K562 (cell line): ENCODE data around the gene ZNF865. TPM values are rescaled to one million over a fixed set of nuclear protein-coding genes. Genes with fewer than 3 reads are reported as not detected.
A peak's percentile ranks its signal among the peaks of the same experiment; 100 is the strongest.

Source experiments
- ATF1 ChIP-seq, 2 experiments: fragments of 450-650 bp in 1 of 2; IDR thresholded peaks; 2 replicates each; pipeline ENCODE4 v1.6.1; 2016; ENCODE audit warnings: missing compliant biosample characterization in 1 of 2, missing genetic modification characterization in 1 of 2
- GTF2B ChIP-seq: IDR thresholded peaks from 2 replicates; pipeline ENCODE4 v1.6.1; 2011; ENCODE audit not compliant: insufficient read length; ENCODE audit errors: extremely low read depth
- HBP1 ChIP-seq: fragments of 450-650 bp; formaldehyde crosslinking; IDR thresholded peaks from 2 replicates; pipeline ENCODE4 v1.4.0; 2022; ENCODE audit warnings: missing genetic modification characterization
- MEIS2 ChIP-seq: fragments of 450-650 bp; IDR thresholded peaks from 2 replicates; pipeline ENCODE4 v1.6.1; 2014; ENCODE audit warnings: mild to moderate bottlenecking; ENCODE audit not compliant: partially characterized antibody
- PBX2 ChIP-seq, 2 experiments: IDR thresholded peaks in 1 of 2; conservative IDR thresholded peaks in 1 of 2; 2 replicates each; pipeline ENCODE4 v1.6.1; 2016; ENCODE audit warnings: low read depth in 2 of 2, mild to moderate bottlenecking in 1 of 2, missing compliant biosample characterization in 1 of 2, missing genetic modification characterization in 1 of 2, moderate library complexity in 1 of 2
- PCBP2 ChIP-seq: fragments of 200-400 bp; formaldehyde crosslinking; IDR thresholded peaks from 2 replicates; pipeline ENCODE4 v1.6.1; 2018; ENCODE audit warnings: low read length, low read depth, mild to moderate bottlenecking, moderate library complexity; ENCODE audit not compliant: poor library complexity, severe bottlenecking
- RBBP5 ChIP-seq: fragments of 200-600 bp; sonication (generic); IDR thresholded peaks from 2 replicates; pipeline ENCODE4 v1.6.1; 2012; ENCODE audit warnings: borderline replicate concordance, mild to moderate bottlenecking, low read length, control low read depth, inconsistent platforms; ENCODE audit not compliant: insufficient read depth, poor library complexity, severe bottlenecking
- RREB1 ChIP-seq: fragments of 250-450 bp; sonication (Bioruptor Pico); IDR thresholded peaks from 2 replicates; pipeline ENCODE4 v1.4.0; 2020
- TCFL5 ChIP-seq: fragments of 250-450 bp; sonication (Bioruptor Pico); conservative IDR thresholded peaks from 2 replicates; pipeline ENCODE4 v1.6.1; 2021; ENCODE audit warnings: mild to moderate bottlenecking, moderate library complexity, matching md5 sums
- TFAM ChIP-seq: fragments of 250-450 bp; sonication (Bioruptor Pico); conservative IDR thresholded peaks from 2 replicates; pipeline ENCODE4 v1.5.0; 2021; ENCODE audit warnings: mild to moderate bottlenecking, moderate library complexity
- ZNF124 ChIP-seq: sonication (generic); formaldehyde crosslinking; IDR thresholded peaks from 2 replicates; pipeline ENCODE4 v1.8.1; 2022; ENCODE audit warnings: missing genetic modification reagents
- polyA plus RNA-seq, 8 experiments: library from polyadenylated mRNA; depleted of rRNA in 4 of 8; stranded (reverse) in 5 of 8; unstranded in 3 of 8; fragments of >200 nt; fragmentation: Nextera tagmentation in 2 of 8; fragmentation: Illumina TruSeq in 1 of 8; extraction: Ambion mirVana in 2 of 8; extraction: Trizol in 1 of 8; gene quantifications; 2 replicates each; pipeline versions ENCODE4 v1.2.1 to v1.2.3, GENCODE V29; 2011 to 2014; ENCODE audit warnings: inconsistent platforms in 1 of 8, missing spikeins in 1 of 8
- total RNA-seq, 7 experiments: library from RNA; depleted of rRNA in 6 of 7; stranded (reverse); fragments of >200 nt in 6 of 7; fragmentation: Illumina TruSeq in 2 of 7; extraction: Trizol in 2 of 7; gene quantifications; 2 replicates each; pipeline versions ENCODE4 v1.2.1 to v1.2.3, GENCODE V29; 2011 to 2021; ENCODE audit warnings: low replicate concordance in 1 of 7

ZNF865 gene
- total and polyA plus RNA-seq, 9 of the 15 experiments (the other 6 are each of a cell fraction or from before 2014, with no cell fraction given) = 0.40 to 18.8 (median 1.6) TPM; not detected in 2

GRCh38 chr19:55580628-55581144 is 24.8 kb upstream of the ZNF865 start, which contains the start of gene ZNF579 (continued):
- no peak for TF ChIP-seq PBX2 (CRISPR knock-in tag; IDR thresholded peaks at IDR 0.05; ENCODE audit: low read depth)
- no peak for TF ChIP-seq PBX2 (tag; conservative IDR thresholded peaks at IDR 0.05; ENCODE audit: low read depth)
- no peak for TF ChIP-seq PCBP2
- TF ChIP-seq GTF2B = no peak
- TF ChIP-seq ZNF124 (CRISPR knock-in tag) = no peak
- no peak for TF ChIP-seq HBP1 (CRISPR knock-in tag)
- TF ChIP-seq RBBP5 = peak; percentile 62
- no peak for TF ChIP-seq RREB1 (CRISPR knock-in tag)
- TF ChIP-seq ATF1 (CRISPR knock-in tag; IDR thresholded peaks at IDR 0.05) = no peak
- no peak for TF ChIP-seq ATF1 (tag; IDR thresholded peaks at IDR 0.05)
- TF ChIP-seq TCFL5 (CRISPR knock-in tag) = no peak
- TF ChIP-seq TFAM (CRISPR knock-in tag) = no peak
- TF ChIP-seq MEIS2 = no peak
